ENCODE measurements around the gene CAPN5.

- TF ChIP-seq ESRRG (CRISPR knock-in tag; IDR thresholded peaks at IDR 0.05) = no peak
- TF ChIP-seq PATZ1 (CRISPR knock-in tag; IDR thresholded peaks at IDR 0.05; ENCODE audit: borderline replicate concordance) = no peak
- no peak for TF ChIP-seq OSR1 (CRISPR knock-in tag; IDR thresholded peaks at IDR 0.05)
- TF ChIP-seq CREB5 (CRISPR knock-in tag; IDR thresholded peaks at IDR 0.05; ENCODE audit: low read depth) = no peak
- no peak for TF ChIP-seq ZNF565 (CRISPR knock-in tag; conservative IDR thresholded peaks at IDR 0.05; ENCODE audit: low read depth)
Measured at GRCh38 chr11:77172666-77172982, 105.9 kb downstream of the CAPN5 start.

Data from SK-N-SH treated with all-trans-retinoic acid at 6 μM for 48 hours (cell line).